ENCODE measurements around the gene WNK2.

The WNK2 gene

DNA sequence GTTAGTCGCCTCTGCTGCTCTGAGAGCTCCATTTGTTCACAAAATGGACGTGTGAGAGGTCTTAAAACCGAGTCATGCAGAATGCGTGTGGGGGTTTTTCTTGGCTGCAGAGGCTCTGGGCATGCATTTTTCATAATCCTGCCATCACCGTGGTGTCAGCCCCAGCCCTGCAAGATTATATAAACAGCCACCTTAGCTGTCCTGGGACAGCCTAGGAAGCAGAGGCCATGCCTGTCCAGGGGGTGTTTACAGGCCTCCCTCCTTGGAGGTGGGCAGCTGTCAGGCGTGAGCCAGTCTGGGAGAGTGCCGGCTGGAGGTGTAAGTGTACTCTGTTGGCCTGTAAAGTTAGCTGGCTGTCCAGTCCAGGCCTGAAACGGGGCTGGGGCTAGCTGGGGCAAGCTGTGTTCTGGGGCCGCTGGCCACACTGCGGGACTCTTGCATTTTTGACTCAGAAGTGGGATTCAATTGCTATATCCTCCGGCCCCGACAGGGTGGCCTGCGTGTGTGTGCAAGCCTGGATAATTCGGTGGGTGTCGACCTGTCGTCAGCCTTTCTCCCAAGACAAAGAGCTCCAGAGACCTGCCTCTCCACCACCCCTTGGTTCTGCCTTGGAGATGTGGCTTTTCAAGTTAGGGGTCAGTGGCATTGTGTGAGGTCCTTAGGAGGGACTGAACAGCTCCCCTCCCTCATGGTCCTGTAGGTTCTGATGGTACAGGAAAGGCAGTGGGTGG is 2.4 kb downstream of the WNK2 start:
- no peak for DNase-seq

DNA sequence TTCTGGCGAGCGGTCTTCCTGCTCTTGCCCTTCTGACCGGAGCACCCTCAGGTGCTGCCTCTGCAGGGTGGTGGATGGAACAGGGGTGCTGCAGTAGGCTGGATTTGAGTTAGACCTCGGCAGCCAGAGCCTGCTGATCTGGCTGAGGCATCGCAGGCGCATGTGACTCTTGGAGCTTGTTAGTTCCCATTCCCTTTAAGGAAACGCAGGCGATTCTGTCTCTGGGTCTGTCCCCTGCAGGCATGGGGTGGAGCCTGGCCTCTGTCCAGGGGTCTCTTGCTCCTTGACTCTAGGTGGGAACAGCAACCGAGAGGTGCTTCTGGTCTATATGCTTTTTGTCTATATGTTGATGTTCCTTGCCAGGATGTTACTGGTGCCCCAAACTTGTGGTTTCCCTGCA is 3.1 kb downstream of the WNK2 start:
- DNase-seq, result no peak

DNA sequence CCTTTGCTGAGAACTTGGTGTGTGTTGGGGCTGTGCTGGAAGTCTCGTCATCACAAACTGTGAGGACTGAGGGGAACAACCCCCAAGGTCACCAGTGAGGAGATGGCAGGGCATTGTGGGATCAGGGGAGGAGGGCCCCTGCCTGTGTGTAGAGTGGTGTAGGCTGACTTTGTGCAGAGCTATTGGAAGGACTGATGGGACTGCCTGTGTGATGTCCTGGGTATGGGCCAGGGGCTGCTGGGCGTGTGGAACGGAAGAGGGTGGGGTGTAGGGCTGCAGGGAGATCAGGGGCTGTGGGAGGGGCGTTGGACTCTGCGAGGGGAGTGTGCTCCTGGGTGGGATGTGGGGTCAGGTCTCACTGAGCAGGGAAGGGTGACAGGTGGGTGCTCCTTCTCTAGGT is 3.6 kb downstream of the WNK2 start:
- no peak for DNase-seq

DNA sequence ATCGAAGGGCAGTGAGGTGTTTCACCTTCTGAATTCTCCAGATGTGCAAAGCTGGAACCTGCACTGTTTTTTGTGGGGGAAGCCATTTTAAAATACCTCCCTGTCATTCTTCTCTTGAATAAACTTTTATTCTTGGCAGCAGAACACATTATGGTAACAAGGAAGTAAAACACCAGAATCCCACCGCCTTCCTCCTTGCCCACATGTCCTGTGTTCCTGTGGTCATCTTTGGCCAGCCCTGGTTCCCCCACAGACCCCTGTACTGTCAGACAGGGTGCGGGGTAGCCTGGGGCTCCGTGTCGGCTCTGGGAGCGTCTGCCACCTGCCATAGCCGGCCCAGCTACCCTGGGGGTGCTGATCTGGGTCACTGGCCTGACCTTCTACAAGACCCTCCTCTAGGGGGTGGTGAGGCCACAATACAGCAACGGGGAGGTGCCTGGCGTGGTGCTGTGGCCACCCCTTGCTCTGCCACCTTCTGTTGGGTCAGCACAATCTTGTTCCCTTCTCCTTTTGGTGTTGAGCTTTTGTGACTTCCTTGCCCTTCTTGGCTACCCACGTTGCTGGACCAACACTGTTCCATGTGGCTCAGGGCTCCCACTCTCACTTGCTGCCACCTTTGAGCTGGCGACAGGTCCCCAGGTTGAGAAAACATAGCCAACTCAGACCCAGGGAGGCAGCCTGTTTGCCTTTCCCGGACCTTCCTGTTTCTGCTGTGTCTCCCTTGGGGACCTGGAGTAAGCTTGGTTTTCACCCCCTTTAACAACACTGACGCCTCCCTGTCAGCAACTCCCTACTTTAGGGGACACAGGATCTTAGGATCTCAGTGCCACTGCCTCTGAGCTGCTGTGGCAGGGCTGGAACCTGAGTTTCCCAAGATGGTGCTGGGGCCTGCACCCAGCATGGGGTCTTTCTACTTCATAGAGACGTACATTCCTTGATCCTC is 4.8 kb downstream of the WNK2 start:
- DNase-seq, result no peak

DNA sequence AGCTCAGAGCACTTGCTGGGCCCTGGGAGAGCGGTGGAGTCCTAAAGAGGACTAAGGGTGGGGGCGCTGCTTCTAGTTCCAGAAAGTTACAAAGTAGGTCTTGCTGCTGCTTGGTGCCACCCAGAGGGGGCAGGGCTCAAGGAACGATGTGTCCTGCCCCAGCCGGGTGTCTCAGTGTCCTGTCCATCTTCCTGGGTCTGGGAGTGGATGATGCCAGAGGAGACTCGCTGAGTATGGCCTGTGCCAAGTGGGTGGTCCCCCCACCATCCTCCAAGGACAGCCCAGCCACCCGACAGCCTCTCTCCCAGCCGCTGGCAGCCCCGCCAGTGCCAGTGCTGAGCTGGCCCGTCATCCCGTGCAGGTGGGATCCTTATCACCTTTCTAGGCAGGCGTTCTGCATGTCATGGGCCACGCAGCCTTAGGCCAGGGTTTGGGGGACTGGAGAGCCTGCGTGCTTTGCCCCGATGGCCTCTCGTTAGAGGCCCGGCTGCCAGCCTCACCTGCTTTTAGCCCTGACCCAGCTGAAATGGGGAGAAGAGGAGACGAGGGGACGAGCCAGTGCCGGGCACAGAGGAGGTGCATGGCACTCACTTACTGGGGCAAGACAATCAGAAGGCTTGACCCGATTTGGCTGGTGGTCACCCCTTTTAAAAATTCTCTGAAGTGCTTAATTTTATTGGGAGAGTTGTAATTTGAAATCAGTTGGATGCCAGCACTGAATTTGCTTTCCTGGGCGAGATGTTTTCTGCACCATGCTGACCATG is 5.6 kb downstream of the WNK2 start:
- no peak for DNase-seq

DNA sequence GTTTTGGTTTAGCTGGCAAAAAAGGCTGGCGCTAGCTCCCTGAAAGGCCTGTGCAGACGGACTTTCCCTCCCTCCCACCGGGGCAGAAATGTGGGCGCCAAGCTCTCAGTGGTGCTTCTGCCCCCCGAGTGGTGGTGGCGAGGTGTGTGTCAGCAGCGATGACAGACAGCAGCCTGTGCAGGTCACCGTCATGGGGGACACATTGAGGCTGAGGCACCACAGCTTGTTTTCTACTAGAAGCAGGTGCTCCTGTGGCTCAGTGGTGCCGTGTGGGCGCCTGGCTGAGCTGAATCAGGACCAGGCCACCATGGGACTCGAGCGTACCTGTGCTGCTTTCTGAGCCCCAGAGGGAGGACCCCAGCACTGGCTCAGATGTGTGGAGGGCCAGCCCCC is 6.2 kb downstream of the WNK2 start:
- no peak for DNase-seq

DNA sequence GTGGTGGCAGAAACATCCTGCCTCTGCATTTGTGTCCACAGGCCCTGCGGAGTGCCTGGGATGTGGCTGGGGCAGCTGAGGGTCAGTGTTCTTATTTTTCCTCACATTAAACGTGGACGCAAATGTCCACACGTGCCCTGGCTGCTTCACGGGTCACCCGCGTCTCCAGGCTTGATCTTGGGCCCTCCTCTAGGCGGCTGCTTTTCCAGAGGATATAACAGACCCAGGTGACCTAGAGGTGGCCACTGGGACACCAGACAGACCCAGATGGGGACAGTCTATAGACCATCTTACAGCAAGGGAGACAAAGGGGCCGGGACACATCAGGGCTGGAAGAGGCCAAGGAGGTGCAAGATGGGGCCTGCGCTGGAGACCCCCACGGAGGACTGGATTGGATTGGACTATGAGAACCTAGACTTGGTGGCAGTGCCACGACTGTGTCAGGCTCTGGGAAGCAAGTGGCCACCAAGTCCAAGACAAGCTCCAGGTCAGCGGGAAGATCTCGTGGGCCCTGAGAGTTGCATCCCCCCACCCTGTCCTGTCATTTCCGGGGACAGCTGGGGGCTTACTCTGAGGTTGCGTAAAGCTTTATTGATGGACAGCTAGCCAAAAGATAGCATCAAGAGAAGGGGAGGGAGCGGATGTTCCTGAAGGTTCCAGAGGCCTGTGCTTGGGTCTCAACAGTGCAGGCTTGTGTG is 6.9 kb downstream of the WNK2 start:
- no peak for DNase-seq

DNA sequence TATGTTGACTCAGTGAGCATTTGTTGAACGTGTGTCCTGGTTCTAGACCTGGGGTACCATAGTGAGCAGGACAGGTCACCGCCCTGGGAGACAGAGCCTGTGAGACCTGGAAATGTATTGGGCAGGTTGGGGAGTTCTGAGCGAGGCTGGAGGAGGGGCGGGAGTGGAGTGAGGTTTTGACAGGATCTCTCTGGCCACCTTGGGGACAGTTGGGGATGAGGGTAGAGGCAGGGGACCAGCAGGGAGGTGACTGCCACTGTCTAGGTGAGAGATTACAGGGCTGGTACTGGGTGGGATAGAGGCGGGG is 7.4 kb downstream of the WNK2 start:
- DNase-seq, result no peak

DNA sequence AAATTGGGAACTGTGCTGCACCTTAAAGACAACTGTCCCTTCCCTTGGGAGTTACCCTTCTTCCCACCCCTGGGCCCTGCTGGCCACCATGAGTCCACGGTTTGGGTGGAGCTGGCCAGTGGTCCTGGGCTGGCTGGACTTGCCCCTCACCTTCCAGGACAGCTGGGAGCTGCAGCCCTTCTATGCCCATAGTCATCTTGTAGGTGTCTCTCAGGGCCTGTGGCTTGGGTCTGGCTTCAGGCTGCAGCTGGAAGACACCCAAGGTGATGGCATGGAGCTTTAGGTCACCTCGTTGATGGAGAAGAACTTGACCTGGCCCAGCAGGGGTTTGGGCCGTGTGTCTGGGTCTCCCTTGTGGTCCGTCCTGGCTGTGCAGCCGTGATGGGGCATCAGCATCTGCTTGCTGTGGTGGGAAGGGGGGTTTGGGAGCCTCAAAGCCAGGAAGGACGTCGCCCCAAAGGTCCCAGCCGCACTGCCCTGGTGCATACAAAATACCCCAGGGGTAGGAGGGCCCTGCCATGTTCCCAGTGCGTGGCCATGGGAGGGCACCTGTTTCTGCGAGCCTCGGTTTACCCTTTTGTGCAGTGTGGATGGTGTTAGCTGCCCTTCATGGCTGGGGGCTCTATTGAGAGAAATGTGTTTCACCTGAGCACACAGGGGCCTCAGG is 8.9 kb downstream of the WNK2 start:
- no peak for DNase-seq

DNA sequence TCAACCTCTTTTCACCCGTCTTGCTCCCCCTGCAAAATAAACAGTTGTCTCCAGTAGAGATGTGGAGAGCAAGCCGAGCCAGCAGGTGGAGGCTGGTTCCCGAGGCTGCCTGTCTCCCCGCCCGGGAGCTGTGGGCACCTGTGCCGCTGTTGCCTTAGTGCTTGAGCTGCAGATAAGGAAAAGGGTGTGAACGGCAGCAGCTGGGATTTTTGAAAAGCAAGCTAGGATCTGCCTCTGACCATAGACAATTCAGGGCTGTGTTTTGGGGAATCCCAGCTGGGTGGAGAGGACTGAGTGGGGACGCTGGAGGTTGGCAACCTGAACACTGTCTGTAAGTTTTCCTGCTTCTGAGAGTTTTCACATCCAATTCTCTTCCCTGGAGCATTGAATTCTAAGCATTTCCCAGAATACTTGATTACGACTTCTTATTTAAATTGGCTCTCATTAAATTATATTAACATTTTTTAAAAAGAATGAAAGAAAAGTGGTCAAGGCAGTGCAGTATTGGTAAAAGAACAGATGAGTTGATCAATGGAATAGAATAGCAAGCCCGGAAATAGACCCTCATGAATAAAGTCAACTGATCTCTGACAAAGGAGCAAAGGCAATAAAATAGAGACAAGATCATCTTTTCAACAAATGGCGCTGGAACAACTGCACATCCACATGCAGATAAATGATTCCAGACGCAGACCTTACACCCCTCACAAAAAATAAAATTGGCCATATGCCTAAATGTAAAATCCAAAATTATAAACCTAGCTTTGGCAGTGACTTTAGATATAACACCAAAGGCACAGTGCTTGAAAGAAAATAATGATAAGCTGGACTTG is 9.7 kb downstream of the WNK2 start:
- DNase-seq, result no peak

DNA sequence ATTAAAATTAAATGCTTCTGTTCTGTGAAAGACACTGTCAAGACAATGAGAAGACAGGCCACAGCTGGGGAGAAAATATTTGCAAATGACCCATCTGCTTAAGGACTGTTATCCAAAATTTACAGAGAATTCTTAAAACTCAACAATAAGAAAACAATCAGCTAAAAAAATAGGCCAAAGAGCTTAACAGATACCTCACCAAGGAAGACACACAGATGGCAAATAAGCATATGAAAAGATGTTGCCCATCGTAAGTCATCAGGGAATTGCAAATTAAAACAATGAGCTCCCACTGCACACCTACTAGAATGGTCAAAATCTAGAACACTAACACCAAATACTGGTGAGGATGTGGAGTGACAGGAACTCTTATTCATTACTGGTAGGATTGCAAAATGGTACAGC is 10.3 kb downstream of the WNK2 start:
- DNase-seq, result no peak

DNA sequence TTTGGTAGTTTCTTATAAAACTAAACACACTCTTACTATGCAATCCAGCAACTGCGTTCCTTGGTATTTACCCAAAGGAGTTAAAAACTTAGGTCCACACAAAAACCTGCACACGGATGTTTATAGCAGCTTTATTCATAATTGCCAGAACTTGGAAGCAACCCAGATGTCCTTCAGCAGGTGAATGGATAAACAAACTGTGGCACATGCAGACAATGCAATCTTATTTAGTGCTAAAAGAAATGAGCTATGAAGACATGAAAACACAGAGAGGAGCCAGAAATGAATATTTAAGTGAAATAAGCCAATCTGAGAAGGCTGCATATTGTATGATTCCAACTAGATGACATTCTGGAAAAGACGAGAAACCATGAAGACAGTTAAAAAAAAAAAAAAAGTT is 10.7 kb downstream of the WNK2 start:
- no peak for DNase-seq

DNA sequence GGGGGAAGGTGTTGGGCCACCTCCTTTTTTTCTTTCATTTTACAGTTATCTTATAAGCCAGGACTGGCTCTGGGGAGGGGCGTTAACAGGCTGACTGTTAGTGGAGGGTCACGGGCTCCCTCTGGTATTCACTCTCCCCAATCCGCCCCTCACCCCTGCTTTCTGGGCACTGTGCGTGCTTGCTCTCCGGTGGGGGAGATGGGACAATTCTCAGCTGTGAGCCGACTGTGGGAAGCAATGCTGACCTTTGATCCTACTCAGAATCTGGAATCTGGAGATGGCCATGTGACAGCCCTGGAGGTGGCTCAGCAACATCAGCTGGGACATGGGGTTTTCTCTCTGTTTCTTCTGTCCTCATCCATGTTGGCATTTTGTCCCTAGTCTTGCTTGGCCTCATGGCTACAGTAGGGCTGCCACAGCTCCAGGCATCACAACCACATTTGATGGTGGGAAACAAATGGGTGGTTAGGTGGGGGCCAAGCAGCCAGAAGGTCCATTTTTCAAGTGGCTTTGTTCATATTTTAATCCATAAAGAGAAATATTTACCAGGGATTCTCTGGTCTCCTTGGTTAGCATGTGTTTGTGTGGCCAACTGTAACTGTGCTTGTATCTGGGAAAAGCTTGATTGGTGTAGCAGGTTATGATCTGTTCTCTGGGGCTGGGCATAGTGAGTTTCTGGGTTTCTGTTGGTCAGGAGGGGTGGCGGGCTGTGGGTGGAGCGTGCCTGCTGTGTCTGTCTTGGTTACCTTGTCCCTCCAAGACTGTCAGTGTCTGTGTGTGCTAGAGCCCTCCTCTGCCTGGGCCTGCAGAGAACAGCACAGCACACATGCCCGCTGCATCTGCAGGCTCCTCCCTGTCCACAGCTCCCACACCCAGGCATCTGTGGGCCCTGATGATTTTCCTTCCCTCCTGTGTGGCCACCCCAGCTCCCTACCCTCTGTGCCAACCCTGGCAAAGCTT is 12.4 kb downstream of the WNK2 start:
- no peak for DNase-seq

DNA sequence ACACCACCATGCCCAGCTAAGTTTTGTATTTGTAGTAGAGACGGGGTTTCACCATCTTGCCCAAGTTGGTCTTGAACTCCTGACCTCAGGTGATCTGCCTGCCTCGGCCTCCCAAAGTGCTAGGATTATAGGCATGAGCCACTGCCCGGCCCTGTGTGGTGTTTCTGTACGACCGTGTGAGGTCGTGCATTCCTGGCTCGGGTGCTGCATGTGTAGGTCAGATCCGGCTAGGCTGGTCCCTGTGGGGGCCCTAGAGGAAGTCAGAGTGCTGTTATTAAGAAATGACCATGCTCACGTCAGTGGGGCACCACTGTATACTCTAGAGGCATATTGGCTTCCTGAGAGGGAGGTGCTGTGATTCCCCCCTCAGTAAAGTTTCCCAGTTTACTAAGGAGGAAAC is 13.7 kb downstream of the WNK2 start:
- DNase-seq, result no peak

DNA sequence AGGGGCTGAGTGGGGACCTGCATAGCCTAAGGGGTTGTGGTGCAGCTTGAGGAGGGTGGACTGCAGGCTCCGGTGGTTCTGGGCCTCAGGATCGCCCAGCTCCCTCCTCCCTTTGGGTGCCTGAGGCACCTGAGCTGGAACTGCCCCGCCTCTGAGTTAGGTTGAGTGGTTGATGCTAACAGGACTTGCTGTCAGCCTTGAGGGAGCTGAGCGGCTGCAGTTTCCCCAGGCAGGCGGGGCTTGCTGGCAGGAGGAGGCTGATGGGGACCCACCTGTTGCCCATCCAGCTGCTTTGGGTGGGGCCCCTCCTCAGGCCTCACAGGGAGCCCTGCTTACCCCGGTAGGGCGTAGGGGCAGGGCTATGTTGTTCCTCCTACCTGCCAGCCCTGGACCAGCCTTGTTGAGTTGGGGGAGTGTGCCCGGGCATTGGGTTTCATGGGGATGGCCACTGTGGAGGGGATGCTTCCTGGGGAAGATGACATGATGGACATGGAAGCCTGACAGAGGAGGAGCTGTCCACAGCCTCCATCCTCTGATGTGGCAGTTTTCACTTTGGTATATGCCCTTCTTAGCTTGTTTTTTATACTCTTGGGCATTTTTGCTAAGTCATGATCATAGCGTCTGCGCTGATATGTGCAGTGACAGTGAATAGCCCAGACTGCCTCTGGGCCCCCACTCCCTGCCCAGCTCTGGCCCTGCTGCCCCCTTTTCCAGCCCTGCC is 14.3 kb downstream of the WNK2 start:
- DNase-seq, result no peak

DNA sequence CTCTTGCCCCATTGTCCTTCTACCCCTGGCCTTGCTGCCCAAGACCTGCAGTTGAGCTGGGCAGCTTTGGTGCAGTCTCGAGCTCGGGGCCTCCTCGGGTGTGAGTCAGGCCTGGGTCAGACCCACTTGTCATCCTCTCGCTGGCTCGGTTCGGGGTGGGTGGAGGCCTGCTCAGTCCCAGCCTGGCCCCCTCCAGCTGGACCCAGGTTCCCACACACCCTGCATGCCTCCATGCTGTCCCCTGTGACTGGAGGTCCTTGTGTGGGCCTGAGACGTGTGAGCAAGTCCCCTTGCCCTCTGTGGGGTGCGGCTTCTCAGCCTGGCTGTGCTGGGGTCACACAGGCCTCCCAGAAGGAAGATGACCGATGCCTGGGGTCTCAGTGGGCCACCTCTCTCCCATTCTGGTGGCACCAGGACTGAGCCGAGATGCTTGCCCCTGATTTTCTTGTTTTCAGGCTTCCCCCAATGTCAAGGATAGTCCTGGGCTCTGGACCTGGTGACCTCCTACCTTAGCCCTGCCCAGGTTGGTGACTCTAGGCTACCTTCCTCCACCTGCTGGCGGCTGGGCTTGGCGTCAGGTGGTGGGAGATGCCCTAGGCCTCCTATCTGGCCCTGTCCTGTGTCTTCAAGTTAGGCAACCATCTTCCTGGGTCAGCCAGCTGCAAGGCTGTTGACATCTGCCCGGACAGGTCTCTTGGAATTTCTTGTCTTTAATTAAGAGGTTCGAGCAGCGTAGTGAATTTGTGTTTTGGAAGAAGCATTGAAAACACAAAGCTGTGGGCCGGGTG is 15.1 kb downstream of the WNK2 start:
- DNase-seq, result no peak

DNA sequence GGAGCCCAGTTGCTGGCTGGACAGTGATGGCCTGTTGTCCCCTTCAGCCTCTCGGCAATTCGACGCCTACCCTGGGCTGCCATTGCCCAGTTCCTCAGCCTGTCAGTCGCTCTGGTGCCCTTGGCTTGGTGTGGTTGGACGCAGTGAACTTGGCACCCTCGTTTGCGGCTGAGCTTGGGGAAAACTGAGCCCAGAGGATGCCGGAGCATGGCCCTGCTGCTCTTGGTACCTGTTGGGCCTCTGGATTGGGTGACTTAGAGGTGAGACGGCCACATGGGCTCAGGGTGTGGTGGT is 16.5 kb downstream of the WNK2 start:
- no peak for DNase-seq

DNA sequence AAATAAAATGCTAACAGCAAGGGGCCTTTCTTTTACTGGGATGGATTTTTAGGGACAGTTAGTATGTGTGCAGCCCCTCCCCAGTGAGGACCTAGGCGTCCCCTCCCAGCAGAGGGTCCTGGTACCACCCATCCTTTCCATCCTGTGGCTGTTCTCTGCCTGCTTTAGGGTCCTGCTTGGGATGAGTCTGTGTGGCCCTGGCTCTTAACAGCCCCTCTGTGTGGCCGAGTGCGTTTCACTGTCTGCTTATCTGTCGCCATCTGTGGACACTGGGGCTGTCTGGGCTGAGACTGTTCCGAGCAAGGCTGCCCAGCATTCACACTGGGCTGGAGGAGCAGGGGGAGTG is 17.0 kb downstream of the WNK2 start:
- no peak for DNase-seq

DNA sequence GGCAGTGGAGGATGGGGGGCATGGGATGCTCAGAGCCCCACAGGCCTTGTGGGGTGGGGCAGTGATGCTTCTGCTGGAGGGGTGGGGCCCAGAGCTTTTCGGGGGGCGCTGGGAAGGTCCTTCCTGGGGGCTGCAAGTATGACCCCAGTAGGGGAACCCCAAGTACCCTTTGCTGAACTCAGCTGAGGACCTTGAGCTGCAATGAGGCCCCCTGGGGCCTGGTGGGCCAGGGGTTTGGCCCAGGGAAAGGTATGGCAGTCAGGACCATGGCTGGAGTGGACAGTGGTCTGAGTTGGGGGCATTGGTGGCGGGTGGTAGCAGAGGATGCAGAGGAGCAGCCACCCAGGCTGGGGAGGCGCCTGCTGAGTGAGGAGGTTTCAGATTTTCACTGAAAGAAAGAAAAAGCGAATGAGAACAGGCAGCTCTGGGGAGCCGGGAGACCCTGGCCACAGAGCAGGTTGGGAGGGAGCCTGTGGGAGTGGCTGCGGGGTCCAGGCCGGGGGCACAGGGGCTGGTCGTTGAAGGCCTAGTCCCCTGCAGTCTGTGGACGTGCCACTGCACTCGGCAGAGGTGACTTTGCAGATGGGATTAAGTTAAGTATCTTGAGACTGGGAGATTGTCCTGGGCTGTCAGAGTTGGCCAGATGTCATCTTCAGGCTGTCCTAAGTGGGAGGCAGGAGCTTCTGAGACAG is 19.2 kb downstream of the WNK2 start:
- no peak for DNase-seq

Measured in NCI-H2227 treated with DMSO at 0.1 percent for 48 hours (cell line).